HG02970 (cell line): ENCODE data around the gene ZNF778.
A peak's percentile ranks its signal among the peaks of the same experiment; 100 is the strongest.
"Not testable (repeated sequence)": the region's sequence is repeated elsewhere in the genome, so short reads cannot be mapped to it uniquely, and the experiment has no call there.

Source experiments
- ATAC-seq: cut with Tn5 transposase; IDR thresholded peaks from one replicate; pipeline ENCODE4 v1.9.1; 2021; ENCODE audit warnings: mild to moderate bottlenecking, moderate library complexity, moderate number of reproducible peaks; ENCODE audit not compliant: unreplicated experiment, low FRiP score

Gene ZNF778

DNA sequence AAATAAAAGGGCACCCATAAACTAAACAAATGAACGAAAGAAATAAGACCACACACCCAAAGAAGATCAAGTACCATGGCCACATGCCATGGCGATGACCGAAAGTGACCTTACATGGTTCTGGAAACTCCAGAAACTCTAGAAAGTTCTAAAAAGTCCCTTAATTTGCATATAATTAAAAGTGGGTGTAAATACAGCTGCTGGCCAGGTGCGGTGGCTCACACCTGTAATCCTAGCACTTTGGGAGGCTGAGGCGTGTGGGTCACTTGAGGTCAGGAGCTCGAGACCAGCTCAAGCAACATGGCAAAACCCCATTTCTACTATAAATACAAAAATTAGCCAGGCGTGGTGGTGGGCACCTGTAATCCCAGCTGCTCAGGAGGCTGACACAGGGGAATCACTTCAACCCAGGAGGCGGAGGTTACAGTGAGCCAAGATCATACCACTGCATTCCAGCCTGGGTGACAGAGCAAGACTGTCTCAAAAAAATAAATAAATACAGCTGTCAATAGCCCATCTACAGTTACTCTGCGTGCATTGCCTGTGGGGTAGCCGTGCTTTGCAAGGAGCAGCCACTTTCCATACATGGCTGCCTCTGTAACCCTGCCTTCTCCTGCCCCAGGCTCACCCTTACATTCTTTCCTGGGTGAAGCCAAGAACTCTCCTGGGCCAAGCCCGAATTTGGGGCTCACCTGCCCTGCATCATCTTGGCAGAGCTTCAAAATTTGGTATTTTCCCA, 7.2 kb upstream of the ZNF778 start:
- no peak for ATAC-seq

DNA sequence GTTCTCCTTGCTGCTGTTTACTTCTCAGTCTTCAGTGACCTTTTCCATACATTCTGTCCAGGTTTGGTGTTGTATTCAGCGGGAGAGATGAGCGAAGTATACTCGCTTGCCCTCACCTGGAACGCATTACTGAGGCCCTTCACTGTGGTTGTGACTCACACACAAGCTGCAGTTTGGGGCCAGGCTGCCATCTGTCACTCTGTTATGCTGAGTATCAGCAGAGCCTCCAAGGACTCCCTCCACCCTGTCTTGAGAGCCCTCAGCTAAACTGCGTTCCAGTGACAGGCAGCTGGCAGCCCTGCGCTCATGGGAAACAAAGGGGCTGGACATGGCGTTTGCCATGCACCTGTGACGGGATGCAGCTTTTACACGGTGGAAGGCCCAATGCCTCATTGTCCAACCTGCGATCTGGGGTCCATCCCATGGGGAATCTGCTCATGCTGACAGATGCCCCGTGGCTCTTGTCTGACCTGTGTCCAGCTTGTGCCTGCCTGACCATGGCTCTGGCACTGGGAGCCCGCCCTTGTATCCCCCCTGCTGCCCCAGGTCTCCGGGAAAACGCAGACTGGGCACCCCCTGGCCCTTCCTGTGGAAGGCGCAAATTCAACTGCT, 6.5 kb upstream of the ZNF778 start:
- no peak for ATAC-seq

DNA sequence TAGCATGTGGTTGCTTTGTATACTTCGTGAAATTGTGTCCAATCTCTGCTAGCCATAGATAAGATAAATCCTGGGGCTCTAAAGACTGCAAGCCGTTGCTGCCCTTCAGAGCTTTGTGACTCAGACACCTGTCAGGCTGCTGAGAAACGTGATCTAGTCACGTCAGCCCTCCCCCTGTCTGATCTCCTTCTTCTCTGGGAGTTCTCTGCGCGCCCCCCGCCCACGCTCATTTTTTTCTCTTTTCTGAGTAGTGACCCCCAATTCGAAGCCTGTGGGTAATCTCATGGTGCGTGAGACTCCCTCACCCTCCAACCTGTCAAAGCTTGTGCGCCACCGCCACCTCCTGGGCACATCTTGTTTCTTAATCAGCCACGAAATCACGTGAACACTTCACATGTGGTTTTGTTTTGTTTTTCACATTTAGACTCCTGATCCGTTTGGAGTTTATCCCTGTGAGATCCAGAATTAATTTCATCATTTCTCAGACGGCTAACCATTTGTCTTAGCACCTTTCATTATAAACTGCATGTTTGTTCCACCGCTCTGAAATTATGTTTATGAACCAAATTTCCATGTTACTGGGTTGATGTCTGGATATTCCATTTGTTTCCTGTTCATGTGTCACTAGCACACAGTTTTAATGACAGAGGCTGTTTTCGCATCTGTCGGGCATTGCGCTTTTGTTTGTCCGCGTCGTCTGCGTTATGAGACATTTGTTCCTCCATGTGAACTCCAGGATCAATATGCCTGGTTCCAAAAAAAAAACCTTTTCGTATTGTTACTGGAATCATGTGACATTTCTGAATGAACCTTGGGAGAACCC, 977 bp upstream of the ZNF778 start:
- no peak for ATAC-seq

DNA sequence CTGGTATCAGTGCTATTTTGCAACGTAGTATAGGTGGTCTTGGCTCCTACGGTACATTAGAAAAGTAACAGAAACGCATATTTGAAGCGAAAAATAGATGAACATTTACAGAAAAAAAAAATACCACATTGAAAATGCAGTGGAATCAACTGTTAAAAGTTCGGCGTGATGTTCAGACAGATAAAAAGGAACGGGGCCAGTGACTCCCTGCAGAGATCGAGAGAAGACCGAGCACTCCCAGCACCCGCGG, 440 bp upstream of the ZNF778 start:
- no peak for ATAC-seq

DNA sequence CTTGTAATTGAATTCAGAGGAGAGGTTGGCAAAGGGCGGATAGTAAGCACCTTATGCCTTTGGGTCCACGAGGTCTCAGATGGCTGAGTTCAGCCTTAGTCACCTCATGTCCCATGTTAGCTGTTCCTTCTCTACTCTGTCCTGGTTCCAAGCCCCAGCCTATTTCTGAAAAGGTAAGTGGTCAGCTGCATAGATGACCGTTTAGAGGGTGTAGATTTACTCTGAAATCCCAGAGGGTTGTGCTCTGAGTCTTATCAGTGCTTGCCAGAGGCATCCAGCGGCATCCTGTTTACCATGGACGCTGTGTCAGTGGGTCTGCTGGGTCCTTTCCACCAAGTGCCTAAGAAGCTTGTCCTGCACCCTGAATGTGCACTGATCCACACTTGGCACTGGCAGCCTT, 1.9 kb downstream of the ZNF778 start:
- ATAC-seq = no peak

DNA sequence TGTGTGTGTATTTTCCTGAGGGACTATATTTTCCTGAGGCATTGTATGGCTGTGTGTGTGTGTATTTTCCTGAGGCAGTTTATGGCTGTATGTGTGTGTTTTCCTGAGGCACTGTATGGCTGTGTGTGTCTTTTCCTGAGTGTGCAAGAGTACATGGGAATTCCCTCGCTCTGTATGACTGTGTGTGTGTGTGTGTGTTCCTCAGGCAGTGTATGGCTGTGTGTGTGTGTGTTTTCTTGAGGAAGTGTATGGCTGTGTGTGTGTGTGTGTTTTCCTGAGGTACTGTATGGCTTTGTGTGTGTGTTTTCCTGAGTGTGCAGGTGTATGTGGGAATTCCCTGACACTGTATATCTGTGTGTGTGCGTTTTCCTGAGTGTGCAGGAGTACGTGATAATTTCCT, 4.1 kb downstream of the ZNF778 start:
- no peak for ATAC-seq

DNA sequence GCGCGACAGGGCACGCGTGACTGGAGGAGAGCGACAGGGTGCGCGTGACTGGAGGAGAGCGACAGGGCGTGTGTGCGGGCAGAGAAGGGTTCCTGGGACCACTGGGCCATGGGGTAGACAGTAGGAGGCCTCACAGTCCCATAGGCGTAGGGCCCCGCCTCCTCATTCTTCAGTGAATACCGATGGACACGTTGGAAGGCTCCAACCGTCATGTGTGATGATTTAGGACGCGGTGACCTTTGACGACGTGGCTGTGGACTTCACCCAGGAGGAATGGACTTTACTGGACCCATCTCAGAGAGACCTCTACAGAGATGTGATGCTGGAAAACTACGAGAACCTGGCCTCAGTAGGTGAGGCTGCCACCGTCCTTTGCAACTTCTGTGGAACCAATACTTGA, 5.4 kb downstream of the ZNF778 start:
- no peak for ATAC-seq

DNA sequence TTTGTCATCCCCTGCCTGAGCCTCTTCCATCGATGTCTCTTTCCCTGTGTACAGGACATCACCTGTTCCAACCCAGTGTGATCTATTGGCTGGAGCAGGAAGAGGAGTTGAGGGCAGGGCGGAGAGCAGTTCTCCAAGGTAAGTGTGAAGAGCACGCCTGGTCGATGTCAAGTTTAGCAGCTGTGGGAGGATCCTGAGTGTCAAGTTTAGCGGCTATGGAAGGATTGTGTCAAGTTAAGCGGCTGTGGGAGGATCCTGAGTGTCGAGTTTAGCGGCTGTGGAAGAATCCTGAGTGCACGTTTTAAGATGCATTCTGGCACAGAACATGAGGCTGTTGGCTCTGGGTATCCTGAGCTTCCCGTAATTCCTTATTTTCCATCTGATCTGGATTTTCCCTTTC, 7.2 kb downstream of the ZNF778 start:
- ATAC-seq = no peak

DNA sequence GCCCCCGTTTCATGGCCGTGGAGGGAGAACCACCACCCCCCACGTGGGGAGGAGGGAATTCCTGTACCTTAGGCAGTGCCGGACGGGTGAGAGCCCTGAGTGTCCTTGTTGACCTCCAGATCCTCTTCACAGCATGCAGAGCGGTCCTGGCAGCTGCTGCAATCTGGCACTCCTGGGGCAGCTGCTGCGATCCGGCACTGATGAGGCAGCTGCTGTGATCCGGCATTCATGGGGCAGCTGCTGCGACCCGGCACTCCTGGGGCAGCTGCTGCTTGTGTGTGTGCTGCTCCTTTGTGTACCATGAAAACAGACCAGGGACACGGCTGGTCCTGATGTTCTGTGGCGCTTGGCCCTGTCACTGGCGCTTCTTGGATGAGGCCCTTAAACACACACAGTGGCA, 12.8 kb downstream of the ZNF778 start:
- no peak for ATAC-seq

DNA sequence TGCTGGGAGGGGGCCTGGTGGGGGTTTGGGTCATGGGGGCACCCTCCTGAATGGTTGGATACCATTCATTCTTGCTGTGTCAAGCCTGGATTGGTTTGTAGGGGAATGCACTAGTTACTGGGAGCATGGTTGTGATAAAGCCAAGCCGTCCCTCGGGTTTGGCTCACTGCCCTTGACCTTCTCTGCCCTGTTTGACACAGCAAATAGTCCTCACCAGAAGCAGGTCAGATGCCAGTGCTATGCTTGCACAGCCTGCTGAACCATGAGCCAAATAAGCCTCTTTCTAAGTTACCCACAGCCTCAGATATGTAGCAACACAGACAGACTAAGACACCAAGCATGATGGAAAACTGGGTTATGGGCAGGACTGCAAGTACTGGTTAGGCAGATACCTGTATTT, 14.6 kb downstream of the ZNF778 start:
- no peak for ATAC-seq

DNA sequence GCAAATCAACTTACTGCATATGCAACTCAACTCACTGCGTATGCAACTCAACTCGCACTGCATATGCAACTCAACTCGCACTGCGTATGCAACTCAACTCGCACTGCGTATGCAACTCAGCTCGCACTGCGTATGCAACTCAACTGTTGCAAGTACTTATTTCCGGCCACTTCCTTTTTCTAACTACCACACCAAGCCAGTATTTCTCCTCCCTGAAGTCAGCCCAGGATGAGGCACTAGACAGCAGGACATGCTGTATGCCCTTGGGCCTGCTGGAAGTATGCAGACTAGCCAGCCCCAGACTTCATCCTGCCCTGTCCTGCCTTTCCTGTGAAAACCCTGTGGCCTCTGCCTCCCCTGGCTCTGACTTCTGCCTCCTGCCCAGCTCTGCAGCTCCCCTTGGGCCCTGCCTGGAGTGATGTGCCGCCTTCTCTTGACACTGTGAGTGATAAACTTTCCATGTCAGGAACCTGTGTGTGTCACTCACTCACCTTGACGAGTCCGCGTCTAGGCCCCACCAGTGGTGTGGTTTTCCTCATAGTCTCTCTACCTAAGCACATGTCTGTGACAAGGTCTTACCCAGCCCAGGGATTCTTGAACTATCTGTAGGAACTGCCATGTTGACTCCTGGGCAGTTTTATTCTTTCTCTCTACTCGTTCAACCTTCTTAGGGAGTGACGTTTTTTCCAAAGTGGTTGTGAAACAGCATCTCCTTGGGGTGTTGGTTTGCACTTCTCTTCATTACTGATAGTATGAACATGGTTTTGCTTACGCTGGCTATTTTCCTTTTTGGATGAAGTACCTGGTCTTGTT, 16.4 kb downstream of the ZNF778 start:
- ATAC-seq = no peak

DNA sequence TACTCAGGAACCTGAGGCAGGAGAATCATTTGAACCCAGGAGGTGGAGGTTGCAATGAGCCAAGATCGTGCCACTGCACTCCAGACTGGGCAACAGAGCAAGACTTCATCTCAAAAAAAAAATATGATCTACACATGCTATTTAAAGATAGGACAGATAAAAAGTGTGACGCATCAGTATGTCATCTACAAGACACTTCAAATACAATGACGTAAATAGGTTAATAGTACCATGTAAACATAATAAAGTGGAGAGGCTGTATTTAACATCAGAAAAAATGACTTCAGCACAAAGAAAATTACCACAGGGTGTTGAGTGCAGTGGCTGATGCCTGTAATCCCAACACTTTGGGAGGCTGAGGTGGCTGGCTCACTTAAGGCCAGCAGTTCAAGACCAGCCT, 20.2 kb downstream of the ZNF778 start:
- no peak for ATAC-seq

DNA sequence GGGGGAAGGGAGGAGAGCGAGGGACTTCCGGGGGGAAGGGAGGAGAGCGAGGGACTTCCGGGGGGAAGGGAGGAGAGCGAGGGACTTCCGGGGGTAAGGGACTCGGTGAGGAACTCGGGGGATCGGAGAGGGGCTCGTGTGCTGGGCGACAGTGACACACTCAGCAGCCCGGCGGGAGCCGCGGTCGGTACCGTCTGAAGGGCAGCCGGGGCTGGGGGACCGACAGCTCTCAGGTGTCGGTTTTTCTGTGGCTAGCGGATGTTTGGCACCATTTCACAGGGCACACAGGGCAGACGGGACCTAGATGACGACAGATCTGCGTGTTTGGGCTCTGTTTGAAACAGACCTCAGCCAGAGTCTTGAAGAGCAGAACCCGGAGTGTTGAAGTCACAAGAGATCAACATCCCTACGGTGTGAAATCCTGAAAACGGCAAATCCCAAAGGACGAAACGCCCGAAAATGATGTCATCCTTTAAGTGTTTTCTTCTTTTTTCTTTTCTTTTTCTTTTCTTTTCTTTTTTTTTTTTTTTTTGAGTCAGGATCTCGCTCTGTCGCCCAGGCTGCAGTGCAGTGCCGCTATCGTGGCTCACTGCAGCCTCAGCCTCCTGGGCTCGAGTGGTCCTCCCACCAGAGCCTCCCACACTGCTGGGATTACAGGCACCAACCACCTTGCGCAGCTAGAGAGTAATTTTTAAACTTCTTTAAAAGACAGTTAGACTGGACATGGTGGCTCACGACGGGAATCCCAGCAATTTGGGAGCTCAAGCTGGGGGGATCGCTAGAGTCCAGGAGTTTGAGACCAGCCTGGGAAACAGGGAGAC, 23.9 kb downstream of the ZNF778 start:
- peak; percentile 53 for ATAC-seq

DNA sequence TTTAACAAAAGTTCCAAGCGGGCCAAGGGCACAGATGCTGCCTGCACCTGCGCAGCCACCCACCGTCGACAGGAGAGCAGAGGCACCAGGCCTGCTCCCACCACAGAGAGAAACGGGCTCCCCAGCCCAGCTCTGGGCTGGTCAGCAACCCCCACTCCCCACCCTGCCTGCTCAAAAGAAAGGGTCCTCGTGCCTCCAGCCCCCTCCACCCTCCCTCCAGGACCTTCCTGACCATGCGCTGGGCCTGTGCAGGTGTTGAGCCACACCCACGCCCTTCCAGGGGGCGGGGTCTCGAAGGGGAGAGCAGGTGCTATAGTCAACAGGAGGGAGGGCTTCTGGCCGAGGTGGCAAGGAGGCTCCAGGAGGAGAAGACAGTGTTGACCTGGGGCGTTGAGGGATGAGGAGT, 25.3 kb downstream of the ZNF778 start:
- ATAC-seq = no peak

DNA sequence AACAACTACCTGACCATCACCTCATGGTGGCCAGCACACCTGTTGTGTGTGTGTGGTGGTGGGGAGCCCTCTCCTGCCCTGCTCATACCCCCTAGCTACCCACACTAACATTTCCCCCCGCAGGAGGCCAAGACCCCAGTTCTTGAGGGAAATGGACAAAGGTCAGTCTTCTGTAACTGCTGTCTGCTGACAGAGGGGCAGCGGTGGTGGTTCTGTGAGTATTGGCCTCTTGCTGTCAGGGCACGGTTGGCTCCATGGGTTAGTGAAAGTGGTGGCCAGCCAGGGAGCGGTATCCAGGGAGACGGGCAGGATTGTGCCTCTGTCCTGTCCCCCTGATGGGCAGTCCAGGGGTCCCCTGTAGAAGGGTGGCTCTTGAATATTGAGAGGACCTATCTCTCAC, 26.2 kb downstream of the ZNF778 start:
- ATAC-seq = no peak

DNA sequence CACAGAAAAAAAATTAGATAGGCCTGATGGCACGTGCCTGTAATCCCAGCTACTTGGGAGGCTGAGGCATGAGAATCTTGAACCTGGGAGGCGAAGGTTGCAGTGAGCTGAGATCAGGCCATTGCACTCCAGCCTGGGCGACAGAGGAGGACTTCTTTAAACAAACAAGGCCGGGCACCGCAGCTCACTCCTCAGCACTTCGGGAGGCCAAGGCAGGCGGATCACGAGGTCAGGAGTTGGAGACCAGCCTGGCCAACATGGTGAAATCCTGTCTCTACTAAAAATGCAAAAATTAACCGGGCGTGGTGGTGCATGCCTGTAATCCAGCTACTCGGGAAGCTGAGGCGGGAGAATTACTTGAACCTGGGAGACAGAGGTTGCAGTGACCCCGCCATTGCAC, 26.8 kb downstream of the ZNF778 start:
- ATAC-seq = not testable (repeated sequence)

DNA sequence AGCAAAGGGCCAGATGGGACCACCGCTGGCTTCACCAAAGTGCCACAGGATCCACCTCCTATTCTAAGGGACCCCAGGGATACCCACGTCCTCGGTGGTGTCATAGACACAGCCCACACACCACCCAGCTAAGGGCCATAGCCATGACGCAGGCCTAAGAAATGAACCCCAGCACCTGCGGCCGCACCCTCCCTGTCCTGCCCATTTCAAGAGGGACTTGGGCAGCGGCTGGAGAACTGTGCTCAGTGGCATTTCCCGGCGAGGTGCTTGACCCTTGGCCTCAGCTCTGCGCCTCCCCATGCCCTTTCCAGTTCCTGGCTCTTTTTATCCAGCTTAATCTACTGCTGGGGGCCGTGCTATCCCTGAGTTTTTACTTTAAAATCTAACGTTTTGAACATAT, 27.3 kb downstream of the ZNF778 start:
- ATAC-seq = no peak

DNA sequence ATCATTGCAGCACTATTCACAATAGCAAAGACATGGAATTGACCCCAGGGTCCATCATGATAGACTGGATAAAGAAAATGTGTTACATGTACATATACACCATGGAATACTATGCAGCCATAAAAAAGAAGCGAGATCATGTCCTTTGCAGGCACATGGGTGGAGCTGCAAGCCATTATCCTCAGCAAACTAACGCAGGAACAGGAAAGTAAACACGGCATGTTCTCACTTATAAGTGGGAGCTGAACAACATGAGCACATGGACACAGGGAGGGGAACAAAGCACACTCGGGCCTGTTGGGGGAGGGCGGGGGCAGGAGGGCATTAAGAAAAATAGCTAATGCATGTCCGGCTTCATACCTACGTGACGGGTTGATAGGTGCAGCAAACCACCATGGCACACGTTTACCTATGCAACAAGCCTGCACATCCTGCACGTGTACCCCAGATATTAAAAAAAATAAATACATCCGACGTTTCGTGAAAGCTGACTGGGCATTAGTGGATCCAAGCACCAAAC, 28.9 kb downstream of the ZNF778 start:
- ATAC-seq = no peak

DNA sequence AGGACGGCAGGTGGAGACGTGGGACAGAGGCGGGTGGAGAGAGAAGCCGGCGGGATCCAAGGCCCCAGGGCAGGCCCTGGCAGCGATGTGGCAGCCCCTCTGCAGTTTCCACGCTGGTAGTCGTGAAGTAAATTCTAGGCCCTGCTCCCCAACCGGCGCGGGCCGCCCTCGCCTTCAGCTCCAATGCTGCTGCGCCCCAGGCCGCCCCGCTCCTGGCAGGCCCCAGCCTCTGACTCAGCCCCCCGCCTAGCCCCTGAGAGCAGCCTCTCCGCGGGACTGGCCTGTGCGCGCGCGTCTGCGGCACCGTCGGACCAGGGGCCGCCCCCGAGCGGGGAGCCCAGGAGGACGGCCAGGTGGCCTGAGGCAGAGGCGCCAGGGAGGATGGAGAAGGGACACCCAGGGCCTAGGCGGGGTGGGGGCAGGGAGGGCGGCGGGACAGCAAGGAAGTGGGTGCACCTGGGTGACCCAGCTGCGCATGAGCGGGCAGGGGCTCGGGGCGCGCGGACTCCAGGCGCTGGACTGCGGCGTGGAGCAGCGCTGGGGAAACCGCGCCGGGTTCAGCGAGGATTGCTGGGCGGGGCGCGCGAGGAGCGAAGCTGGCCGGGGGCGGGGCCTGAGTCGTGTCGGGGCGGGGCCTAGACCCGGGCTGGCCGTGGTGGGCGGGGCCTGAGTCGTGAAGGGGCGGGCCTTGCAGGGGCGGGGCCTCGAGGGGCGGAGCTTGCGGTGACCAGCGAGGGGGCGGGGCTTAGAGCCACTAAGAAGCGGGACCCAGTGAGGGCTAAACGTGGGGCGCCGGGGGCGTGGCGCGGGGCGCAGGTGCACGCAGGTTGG, 29.6 kb downstream of the ZNF778 start:
- ATAC-seq = peak; percentile 69
